IMR-90 (cell line): ENCODE results near the gene RC3H1. TPM values are rescaled to one million over a fixed set of nuclear protein-coding genes. Genes with fewer than 3 reads are reported as not detected.

ENCODE experiments used
- ATAC-seq: fragments of 200-7000 bp; cut with Tn5 transposase; 2 replicates; pipeline ENCODE4 v1.9.1; 2020; ENCODE audit warnings: low read depth, mild to moderate bottlenecking, moderate library complexity
- BruUV-seq: library from RNA; stranded (reverse); fragments of 400-500 nt; replicated peaks from 2 replicates; lab custom pipeline; 2021; lab: Mats Ljungman, UMichigan
- CTCF ChIA-PET: fragments of 300-600 bp; formaldehyde crosslinking; extraction: SDS; loops from one replicate; lab custom pipeline; 2021; ENCODE audit warnings: antibody characterized with exemption; lab: Yijun Ruan, JAX
- POLR2A ChIA-PET: fragments of 300-600 bp; sonication (Branson Sonifier 250); formaldehyde crosslinking; loops from one replicate; lab custom pipeline; 2022; ENCODE audit warnings: antibody characterized with exemption; ENCODE audit not compliant: unreplicated experiment; lab: Charles Lee
- DNase-seq: peaks from one replicate; pipeline ENCODE4 v3.0.0; 2013
- H2AFZ ChIP-seq: replicated peaks from 2 replicates; pipeline ENCODE3; 2013; ENCODE audit warnings: low read length, mild to moderate bottlenecking; ENCODE audit not compliant: poor library complexity
- H2AK5ac ChIP-seq: 2 replicates; pipeline ENCODE4 v1.6.1; 2013; ENCODE audit warnings: low read depth, low read length, inconsistent platforms
- H2AK9ac ChIP-seq: replicated peaks from 2 replicates; pipeline ENCODE3; 2013; ENCODE audit warnings: mild to moderate bottlenecking, low read depth, low read length, moderate library complexity; ENCODE audit not compliant: poor library complexity
- H2BK120ac ChIP-seq: 2 replicates; pipeline ENCODE4 v1.6.1; 2013; ENCODE audit warnings: low read depth, low read length, inconsistent platforms
- H2BK15ac ChIP-seq: 3 replicates; pipeline ENCODE4 v1.6.1; 2013; ENCODE audit warnings: low read depth, low read length, inconsistent platforms
- H2BK20ac ChIP-seq: 2 replicates; pipeline ENCODE4 v1.6.1; 2013; ENCODE audit warnings: low read depth, mild to moderate bottlenecking, inconsistent platforms, low read length, moderate library complexity
- H2BK5ac ChIP-seq: 2 replicates; pipeline ENCODE4 v1.6.1; 2013; ENCODE audit warnings: mild to moderate bottlenecking, low read depth, low read length, inconsistent platforms; ENCODE audit not compliant: poor library complexity, severe bottlenecking
- H3K14ac ChIP-seq: replicated peaks from 2 replicates; pipeline ENCODE4 v1.6.1; 2013; ENCODE audit warnings: low read depth, low read length, inconsistent platforms
- H3K18ac ChIP-seq: 2 replicates; pipeline ENCODE4 v1.6.1; 2013; ENCODE audit warnings: low read depth, low read length, control low read depth
- H3K23ac ChIP-seq: 2 replicates; pipeline ENCODE4 v1.6.1; 2013; ENCODE audit warnings: low read depth, low read length, inconsistent platforms
- H3K27ac ChIP-seq: 2 replicates; pipeline ENCODE4 v1.5.1; 2013; ENCODE audit warnings: mild to moderate bottlenecking, control low read depth, low read length; ENCODE audit not compliant: insufficient read depth
- H3K27me3 ChIP-seq: 2 replicates; pipeline ENCODE4 v1.6.1; 2013; ENCODE audit warnings: low read length; ENCODE audit not compliant: control insufficient read depth, insufficient read depth
- H3K36me3 ChIP-seq: 2 replicates; pipeline ENCODE4 v1.6.1; 2013; ENCODE audit warnings: low read length, mixed read lengths; ENCODE audit not compliant: control insufficient read depth, insufficient read depth
- H3K4ac ChIP-seq: 2 replicates; pipeline ENCODE4 v1.6.1; 2013; ENCODE audit warnings: low read depth, low read length, inconsistent platforms
- H3K4me1 ChIP-seq: 2 replicates; pipeline ENCODE4 v1.6.1; 2013; ENCODE audit warnings: low read length, mixed read lengths; ENCODE audit not compliant: control insufficient read depth, insufficient read depth
- H3K4me2 ChIP-seq: 2 replicates; pipeline ENCODE4 v1.6.1; 2013; ENCODE audit warnings: low read depth, mild to moderate bottlenecking, control low read depth, low read length, moderate library complexity
- H3K4me3 ChIP-seq: 2 replicates; pipeline ENCODE4 v1.5.1; 2013; ENCODE audit warnings: low read depth, mild to moderate bottlenecking, control low read depth, low read length, moderate library complexity; ENCODE audit not compliant: insufficient read depth
- H3K56ac ChIP-seq: 2 replicates; pipeline ENCODE4 v1.6.1; 2013; ENCODE audit warnings: low read length, inconsistent platforms; ENCODE audit not compliant: insufficient read depth; ENCODE audit errors: extremely low read depth
- H3K79me1 ChIP-seq, 2 experiments: 2 replicates each; pipeline ENCODE4 v1.6.1; 2013; ENCODE audit warnings: low read length in 2 of 2, inconsistent platforms in 1 of 2, low read depth in 1 of 2
- H3K9ac ChIP-seq: 2 replicates; pipeline ENCODE4 v1.6.1; 2013; ENCODE audit warnings: low read depth, low read length, control low read depth
- H3K9me1 ChIP-seq: 2 replicates; pipeline ENCODE4 v1.6.1; 2013; ENCODE audit warnings: low read length, inconsistent platforms; ENCODE audit not compliant: insufficient read depth
- H3K9me3 ChIP-seq: 2 replicates; pipeline ENCODE4 v1.6.1; 2013; ENCODE audit warnings: low read length; ENCODE audit not compliant: control insufficient read depth, insufficient read depth
- H4K20me1 ChIP-seq: 2 replicates; pipeline ENCODE4 v1.6.1; 2013; ENCODE audit warnings: low read length, inconsistent platforms; ENCODE audit not compliant: insufficient read depth
- H4K5ac ChIP-seq: 2 replicates; pipeline ENCODE4 v1.6.1; 2013; ENCODE audit warnings: mild to moderate bottlenecking, low read depth, low read length, control low read depth
- H4K8ac ChIP-seq, 2 experiments: 2 replicates each; pipeline ENCODE4 v1.6.1; 2013; ENCODE audit warnings: low read depth in 2 of 2, low read length in 2 of 2, control low read depth in 1 of 2, inconsistent platforms in 1 of 2
- H4K91ac ChIP-seq: 2 replicates; pipeline ENCODE4 v1.6.1; 2013; ENCODE audit warnings: low read depth, low read length, inconsistent platforms; ENCODE audit not compliant: insufficient read depth
- BHLHE40 ChIP-seq: fragments of 150-350 bp; IDR thresholded peaks from 2 replicates; pipeline ENCODE4 v1.6.1; 2016; ENCODE audit warnings: mild to moderate bottlenecking, low read depth, low read length
- CEBPB ChIP-seq: IDR thresholded peaks from 2 replicates; pipeline ENCODE4 v1.6.1; 2012; ENCODE audit warnings: low read depth, low read length, improper control_type of control experiment
- CHD1 ChIP-seq: IDR thresholded peaks from 2 replicates; pipeline ENCODE4 v1.6.1; 2012; ENCODE audit warnings: low read depth, low read length, improper control_type of control experiment
- ELK1 ChIP-seq: fragments of 150-350 bp; IDR thresholded peaks from 2 replicates; pipeline ENCODE4 v1.6.1; 2016; ENCODE audit warnings: low read depth, mild to moderate bottlenecking, low read length, moderate library complexity, borderline replicate concordance
- FOS ChIP-seq: fragments of 150-350 bp; IDR thresholded peaks from 2 replicates; pipeline ENCODE4 v1.6.1; 2016; ENCODE audit warnings: low read depth, low read length
- MAFK ChIP-seq: IDR thresholded peaks from 2 replicates; pipeline ENCODE4 v1.6.1; 2012; ENCODE audit warnings: low read depth, low read length, improper control_type of control experiment
- MAZ ChIP-seq: IDR thresholded peaks from 2 replicates; pipeline ENCODE4 v1.6.1; 2012; ENCODE audit warnings: low read depth, mild to moderate bottlenecking, low read length, improper control_type of control experiment, moderate library complexity, borderline replicate concordance
- MXI1 ChIP-seq: IDR thresholded peaks from 2 replicates; pipeline ENCODE4 v1.6.1; 2012; ENCODE audit warnings: low read depth, mild to moderate bottlenecking, low read length, moderate library complexity, borderline replicate concordance
- NFE2L2 ChIP-seq: fragments of 150-350 bp; IDR thresholded peaks from 2 replicates; pipeline ENCODE4 v1.6.1; 2016; ENCODE audit warnings: low read depth, mild to moderate bottlenecking, low read length
- POLR2A ChIP-seq: IDR thresholded peaks from 2 replicates; pipeline ENCODE4 v1.6.1; 2012; ENCODE audit warnings: mild to moderate bottlenecking, low read depth, low read length
- RAD21 ChIP-seq: IDR thresholded peaks from 2 replicates; pipeline ENCODE4 v1.6.1; 2012; ENCODE audit warnings: low read length, improper control_type of control experiment
- RCOR1 ChIP-seq: IDR thresholded peaks from 2 replicates; pipeline ENCODE4 v1.6.1; 2012; ENCODE audit warnings: mild to moderate bottlenecking, low read length, improper control_type of control experiment; ENCODE audit not compliant: insufficient replicate concordance
- RFX5 ChIP-seq: IDR thresholded peaks from 2 replicates; pipeline ENCODE4 v1.8.0; 2012; ENCODE audit warnings: low read depth, mild to moderate bottlenecking, low read length, moderate library complexity
- SMC3 ChIP-seq: fragments of 150-350 bp; IDR thresholded peaks from 2 replicates; pipeline ENCODE4 v1.6.1; 2016; ENCODE audit warnings: low read depth, mild to moderate bottlenecking, antibody characterized with exemption, low read length, moderate library complexity
- WGBS, 2 experiments: methylation state at CpG; one replicate each; pipeline versions ENCODE4 v1.1.5 to v1.1.7; 2013; ENCODE audit warnings: missing lambda C conversion rate in 2 of 2; ENCODE audit not compliant: insufficient read length in 1 of 2; ENCODE audit errors: extremely low coverage in 2 of 2; 5-methylcytosine and 5-hydroxymethylcytosine counted together
- dilution Hi-C: fragments of 300-500 bp; cut with HindIII; formaldehyde crosslinking; loops from one replicate; pipeline ENCODE4 v1.14.3; 2018; ENCODE audit warnings: low sequenced_read_pairs; ENCODE audit not compliant: unreplicated experiment
- in situ Hi-C: fragments of 300-500 bp; cut with MboI; formaldehyde crosslinking; loops from 3 replicates; pipeline ENCODE4 v1.14.3; 2019; ENCODE audit warnings: low sequenced_read_pairs, inconsistent platforms, mixed read lengths
- intact Hi-C: fragments of 100-400 bp; cut with micrococcal nuclease; formaldehyde crosslinking; loops from 2 replicates; pipeline ENCODE4 v1.10.0; 2022
- polyA plus RNA-seq, 3 experiments: library from polyadenylated mRNA; depleted of rRNA; stranded (reverse); fragments of >200 nt; gene quantifications; 2 replicates each; pipeline ENCODE4 v1.2.3, GENCODE V29; 2012; ENCODE audit warnings: low replicate concordance in 1 of 3
- total RNA-seq: library from RNA; depleted of rRNA; stranded (reverse); fragments of >200 nt; gene quantifications from 2 replicates; pipeline ENCODE4 v1.2.3, GENCODE V29; 2012
- TF ChIP-seq, protein P1 (sequence below): fragments of 150-350 bp; IDR thresholded peaks from 2 replicates; pipeline ENCODE4 v1.6.1; 2017; ENCODE audit warnings: mild to moderate bottlenecking, antibody characterized with exemption, low read length, low read depth
- TF ChIP-seq, protein P2 (sequence below): conservative IDR thresholded peaks from 2 replicates; pipeline ENCODE4 v1.5.1; 2012; ENCODE audit warnings: mild to moderate bottlenecking, low read depth, low read length, improper control_type of control experiment

The RC3H1 gene
- total and polyA plus RNA-seq, 2 of the 4 experiments (the other 2 are of a cell fraction) = 5.1 to 39.3 TPM

DNA sequence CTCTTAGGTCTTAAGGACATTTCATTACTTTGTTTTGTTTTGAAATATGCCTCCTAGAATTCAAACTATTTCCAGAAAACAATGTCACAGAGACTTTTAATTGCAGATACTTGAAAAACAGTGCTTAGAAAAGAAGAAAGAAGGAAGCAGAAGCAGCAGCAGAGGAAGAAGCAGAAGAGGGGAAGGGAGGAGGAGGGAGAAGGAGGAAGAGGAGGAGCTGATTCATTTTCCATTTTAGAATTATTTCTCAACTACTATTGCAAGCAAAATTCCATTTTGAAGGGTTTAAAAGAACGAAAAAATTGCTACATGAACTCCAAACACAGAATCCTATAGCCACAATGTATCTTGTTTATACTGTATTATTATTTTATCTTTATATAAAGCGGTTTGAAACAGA lies 13.9 kb downstream of the RC3H1 start:
- H3K4me2 ChIP-seq = no peak overlapping the region
- POLR2A ChIA-PET = no interaction called here
- no peak overlapping the region for H2BK15ac ChIP-seq
- in situ Hi-C loops (no loop called here), intact Hi-C loops (loop anchor here (10.0 kb wide), 1 partner anchor 207 kb away; no protein-coding TSS in a partner anchor), dilution Hi-C loops (no loop called here)
- H3K9me3 ChIP-seq = no peaks in the 10 kb centered on the region
- peaks cover 10% of the 10 kb centered on the region for H3K9me1 ChIP-seq
- no peak overlapping the region for H3K9ac ChIP-seq
- H2BK120ac ChIP-seq = no peak overlapping the region
- WGBS, 2 experiments = no CpG with 5 or more reads among the region's 2 CpGs
- DNase-seq (no peak), ATAC-seq (no peak)
- H3K23ac ChIP-seq = no peak overlapping the region
- CTCF ChIA-PET = no interaction called here
- no peak overlapping the region for H3K14ac ChIP-seq
- BruUV-seq = no TSS peak
- H3K56ac ChIP-seq = no peak overlapping the region
- no peak overlapping the region for H3K4ac ChIP-seq
- H4K5ac ChIP-seq = no peak overlapping the region
- H2AK5ac ChIP-seq = no peak overlapping the region
- H2BK5ac ChIP-seq = peak overlapping the region; percentile 68
- no peak for TF ChIP-seq RFX5
- no peak for TF ChIP-seq RAD21
- TF ChIP-seq, protein P1, sequence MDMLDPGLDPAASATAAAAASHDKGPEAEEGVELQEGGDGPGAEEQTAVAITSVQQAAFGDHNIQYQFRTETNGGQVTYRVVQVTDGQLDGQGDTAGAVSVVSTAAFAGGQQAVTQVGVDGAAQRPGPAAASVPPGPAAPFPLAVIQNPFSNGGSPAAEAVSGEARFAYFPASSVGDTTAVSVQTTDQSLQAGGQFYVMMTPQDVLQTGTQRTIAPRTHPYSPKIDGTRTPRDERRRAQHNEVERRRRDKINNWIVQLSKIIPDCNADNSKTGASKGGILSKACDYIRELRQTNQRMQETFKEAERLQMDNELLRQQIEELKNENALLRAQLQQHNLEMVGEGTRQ = no peak
- no peak for TF ChIP-seq MXI1
- TF ChIP-seq BHLHE40 = no peak
- TF ChIP-seq RCOR1 = no peak
- no peak for TF ChIP-seq FOS
- TF ChIP-seq NFE2L2 = no peak
- TF ChIP-seq, protein P2, sequence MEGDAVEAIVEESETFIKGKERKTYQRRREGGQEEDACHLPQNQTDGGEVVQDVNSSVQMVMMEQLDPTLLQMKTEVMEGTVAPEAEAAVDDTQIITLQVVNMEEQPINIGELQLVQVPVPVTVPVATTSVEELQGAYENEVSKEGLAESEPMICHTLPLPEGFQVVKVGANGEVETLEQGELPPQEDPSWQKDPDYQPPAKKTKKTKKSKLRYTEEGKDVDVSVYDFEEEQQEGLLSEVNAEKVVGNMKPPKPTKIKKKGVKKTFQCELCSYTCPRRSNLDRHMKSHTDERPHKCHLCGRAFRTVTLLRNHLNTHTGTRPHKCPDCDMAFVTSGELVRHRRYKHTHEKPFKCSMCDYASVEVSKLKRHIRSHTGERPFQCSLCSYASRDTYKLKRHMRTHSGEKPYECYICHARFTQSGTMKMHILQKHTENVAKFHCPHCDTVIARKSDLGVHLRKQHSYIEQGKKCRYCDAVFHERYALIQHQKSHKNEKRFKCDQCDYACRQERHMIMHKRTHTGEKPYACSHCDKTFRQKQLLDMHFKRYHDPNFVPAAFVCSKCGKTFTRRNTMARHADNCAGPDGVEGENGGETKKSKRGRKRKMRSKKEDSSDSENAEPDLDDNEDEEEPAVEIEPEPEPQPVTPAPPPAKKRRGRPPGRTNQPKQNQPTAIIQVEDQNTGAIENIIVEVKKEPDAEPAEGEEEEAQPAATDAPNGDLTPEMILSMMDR = no peak
- no peak for TF ChIP-seq ELK1
- TF ChIP-seq CHD1 = no peak
- no peak for TF ChIP-seq CEBPB
- TF ChIP-seq SMC3 = no peak
- no peak for TF ChIP-seq MAFK
- no peak for TF ChIP-seq POLR2A
- TF ChIP-seq MAZ = no peak
- no peaks in the 10 kb centered on the region for H3K27me3 ChIP-seq
- H3K36me3 ChIP-seq = 0 out of 2 replicates have a peak, but pooled peaks cover 1% of the 10 kb centered on the region
- H3K18ac ChIP-seq = no peak overlapping the region
- H2BK20ac ChIP-seq = no peak overlapping the region
- peaks cover 7% of the 10 kb centered on the region for H3K4me1 ChIP-seq
- no peak overlapping the region for H2AFZ ChIP-seq
- H2AK9ac ChIP-seq = no peak overlapping the region
- peaks cover 10 to 71% of the 10 kb centered on the region in 2 experiments for H3K79me1 ChIP-seq
- no peak overlapping the region for H4K91ac ChIP-seq
- no peak overlapping the region for H3K4me3 ChIP-seq
- H3K27ac ChIP-seq = no peak overlapping the region
- no peak overlapping the region for H4K8ac ChIP-seq
- H4K20me1 ChIP-seq = peaks cover 70% of the 10 kb centered on the region
